Chondrocyte (in vitro differentiated cells): ENCODE results near the gene AMOT. TPM values are rescaled to one million over a fixed set of nuclear protein-coding genes. Genes with fewer than 3 reads are reported as not detected.

Source experiments
- DNase-seq: peaks from one replicate; pipeline ENCODE4 v3.0.0; 2021; ENCODE audit warnings: mixed read lengths, low spot score
- H3K27ac Mint-ChIP-seq: one replicate; pipeline ENCODE4 v1.8.0; 2021; ENCODE audit warnings: mild to moderate bottlenecking, moderate library complexity, mixed read lengths; ENCODE audit not compliant: unreplicated experiment
- H3K27me3 Mint-ChIP-seq: 2 replicates; pipeline ENCODE4 v1.8.0; 2021; ENCODE audit warnings: low read depth, mixed read lengths
- H3K36me3 Mint-ChIP-seq: 2 replicates; pipeline ENCODE4 v1.8.0; 2021; ENCODE audit warnings: low read depth, mixed read lengths
- H3K4me1 Mint-ChIP-seq: 2 replicates; pipeline ENCODE4 v1.8.0; 2021; ENCODE audit warnings: low read depth, mild to moderate bottlenecking, mixed read lengths
- H3K4me3 Mint-ChIP-seq: one replicate; pipeline ENCODE4 v1.8.0; 2021; ENCODE audit warnings: mild to moderate bottlenecking, moderate library complexity, mixed read lengths; ENCODE audit not compliant: unreplicated experiment
- H3K9me3 Mint-ChIP-seq: 2 replicates; pipeline ENCODE4 v1.8.0; 2021; ENCODE audit warnings: low read depth, mixed read lengths
- total RNA-seq: library from RNA; stranded (reverse); gene quantifications from 3 replicates; pipeline ENCODE4 v1.2.1, GENCODE V29; 2021
- TF ChIP-seq, protein P1 (sequence below): fragments of 200-600 bp; sonication (generic); IDR thresholded peaks from 2 replicates; pipeline ENCODE4 v1.5.0; 2021; ENCODE audit warnings: antibody characterized with exemption, mild to moderate bottlenecking, moderate library complexity

Gene AMOT
- total RNA-seq, 1 donor from 2014 or later, result 7.9 TPM

- no peak for DNase-seq
- Mint-ChIP-seq H3K27me3 (no peaks in the 10 kb centered on the region), H3K4me3 (peak overlapping the region; percentile 88), H3K9me3 (peaks cover 3% of the 10 kb centered on the region), H3K4me1 (peaks cover 17% of the 10 kb centered on the region), H3K27ac (peak overlapping the region; percentile 18), H3K36me3 (no peaks in the 10 kb centered on the region)
- TF ChIP-seq, protein P1, sequence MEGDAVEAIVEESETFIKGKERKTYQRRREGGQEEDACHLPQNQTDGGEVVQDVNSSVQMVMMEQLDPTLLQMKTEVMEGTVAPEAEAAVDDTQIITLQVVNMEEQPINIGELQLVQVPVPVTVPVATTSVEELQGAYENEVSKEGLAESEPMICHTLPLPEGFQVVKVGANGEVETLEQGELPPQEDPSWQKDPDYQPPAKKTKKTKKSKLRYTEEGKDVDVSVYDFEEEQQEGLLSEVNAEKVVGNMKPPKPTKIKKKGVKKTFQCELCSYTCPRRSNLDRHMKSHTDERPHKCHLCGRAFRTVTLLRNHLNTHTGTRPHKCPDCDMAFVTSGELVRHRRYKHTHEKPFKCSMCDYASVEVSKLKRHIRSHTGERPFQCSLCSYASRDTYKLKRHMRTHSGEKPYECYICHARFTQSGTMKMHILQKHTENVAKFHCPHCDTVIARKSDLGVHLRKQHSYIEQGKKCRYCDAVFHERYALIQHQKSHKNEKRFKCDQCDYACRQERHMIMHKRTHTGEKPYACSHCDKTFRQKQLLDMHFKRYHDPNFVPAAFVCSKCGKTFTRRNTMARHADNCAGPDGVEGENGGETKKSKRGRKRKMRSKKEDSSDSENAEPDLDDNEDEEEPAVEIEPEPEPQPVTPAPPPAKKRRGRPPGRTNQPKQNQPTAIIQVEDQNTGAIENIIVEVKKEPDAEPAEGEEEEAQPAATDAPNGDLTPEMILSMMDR, result no peak
These were observed 1.2 kb upstream of the AMOT start for GRCh38 chrX:112841820-112842157.

DNA sequence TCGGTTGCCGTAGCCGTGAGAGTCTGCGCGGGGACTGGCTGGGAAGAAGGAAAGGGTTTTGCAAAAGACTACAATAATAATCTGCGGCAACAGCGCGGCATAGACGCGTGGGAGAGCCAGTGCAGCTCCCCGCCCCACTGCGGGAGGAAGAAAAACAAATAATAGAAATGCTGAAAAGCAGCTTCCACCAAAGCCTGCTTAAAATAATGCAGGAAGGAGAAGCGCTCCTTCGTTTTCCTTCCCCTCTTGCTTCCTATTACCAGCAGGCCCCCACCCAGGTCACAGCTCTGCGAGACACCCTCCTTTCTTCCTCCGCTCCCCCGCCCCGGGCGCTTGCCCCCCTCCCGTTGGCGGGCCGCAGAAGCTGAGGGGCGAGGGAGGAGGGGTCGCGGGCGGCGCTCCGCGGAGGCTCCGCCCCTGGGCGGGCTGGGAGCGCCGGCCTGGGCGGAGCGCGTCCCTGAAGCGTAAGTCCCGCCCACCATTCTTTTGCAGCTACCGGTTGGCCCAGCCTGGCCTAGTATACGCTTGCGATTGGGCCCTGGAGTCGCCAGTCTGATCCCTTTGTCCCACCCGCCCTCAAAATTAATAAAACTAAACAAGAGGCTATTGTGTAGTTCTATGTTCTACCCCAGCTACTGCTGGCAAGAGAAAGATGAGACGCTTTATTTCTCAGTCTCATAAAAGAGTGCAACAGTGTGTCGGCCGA lies 636 bp upstream of the AMOT start:
- no peaks in the 10 kb centered on the region for H3K27me3 Mint-ChIP-seq
- no peaks in the 10 kb centered on the region for H3K36me3 Mint-ChIP-seq
- TF ChIP-seq, protein P1, result no peak
- H3K4me3 Mint-ChIP-seq, result peak overlapping the region; percentile 88
- peak overlapping the region; percentile 88 for H3K27ac Mint-ChIP-seq
- no peak for DNase-seq
- peaks cover 16% of the 10 kb centered on the region for H3K4me1 Mint-ChIP-seq
- H3K9me3 Mint-ChIP-seq, result peaks cover 3% of the 10 kb centered on the region

DNA sequence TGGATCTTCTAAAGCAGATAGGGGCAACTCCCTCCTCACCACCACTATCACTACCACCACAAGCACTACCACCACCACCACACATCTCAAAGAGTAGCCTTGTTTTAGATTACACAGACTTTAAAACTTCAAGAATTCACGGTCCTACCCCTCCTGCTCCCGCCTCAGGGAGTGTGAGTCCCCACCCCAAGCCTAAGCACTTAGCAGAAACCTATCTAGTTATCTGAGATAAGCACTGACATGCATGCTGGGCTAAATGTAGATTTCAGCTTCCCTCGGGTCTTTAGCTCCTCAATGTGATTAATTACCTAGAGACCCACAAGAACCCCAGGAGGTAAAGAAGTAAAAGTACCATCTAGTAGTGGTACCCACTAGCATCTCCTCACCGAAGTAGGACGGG lies 775 bp downstream of the AMOT start:
- Mint-ChIP-seq H3K36me3 (no peaks in the 10 kb centered on the region), H3K4me1 (peaks cover 13% of the 10 kb centered on the region)
- TF ChIP-seq, protein P1, result no peak

GRCh38 chrX:112837531-112837930 lies 3.1 kb downstream of the AMOT start:
- DNase-seq, result no peak
- no peaks in the 10 kb centered on the region for H3K27me3 Mint-ChIP-seq
- no peak overlapping the region for H3K27ac Mint-ChIP-seq

More for the DNA sequence above, 775 bp downstream of the AMOT start:
- Mint-ChIP-seq H3K27me3 (no peaks in the 10 kb centered on the region), H3K4me3 (peak overlapping the region; percentile 88), H3K9me3 (peaks cover 3% of the 10 kb centered on the region), H3K27ac (no peak overlapping the region)
- DNase-seq, result no peak

DNA sequence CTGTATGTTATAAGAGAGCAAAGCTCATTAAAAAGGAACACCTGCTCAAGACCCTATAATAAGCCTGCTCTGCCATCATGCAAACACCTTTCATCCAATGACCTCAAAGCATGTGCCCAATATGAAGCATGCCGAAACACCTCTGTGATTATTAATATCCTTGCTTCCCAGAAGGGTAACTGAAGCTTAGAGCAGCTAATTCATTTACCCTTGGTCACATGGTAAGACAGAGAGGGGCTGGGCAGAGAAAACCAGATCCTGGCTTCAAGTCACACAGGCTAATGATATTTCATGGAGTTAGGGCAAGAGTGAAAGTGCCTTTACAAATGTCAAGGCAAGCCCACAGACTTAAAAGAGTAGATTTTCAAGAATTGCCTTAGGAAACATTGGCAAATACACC lies 5.6 kb downstream of the AMOT start:
- Mint-ChIP-seq H3K36me3 (no peaks in the 10 kb centered on the region), H3K27ac (no peak overlapping the region), H3K4me1 (peaks cover 30% of the 10 kb centered on the region), H3K4me3 (no peak overlapping the region), H3K27me3 (no peaks in the 10 kb centered on the region), H3K9me3 (peaks cover 3% of the 10 kb centered on the region)
- DNase-seq, result no peak
- TF ChIP-seq, protein P1, result no peak

More at GRCh38 chrX:112837531-112837930, 3.1 kb downstream of the AMOT start:
- H3K4me1 Mint-ChIP-seq, result peaks cover 36% of the 10 kb centered on the region
- TF ChIP-seq, protein P1, result no peak
- H3K36me3 Mint-ChIP-seq, result no peaks in the 10 kb centered on the region
- H3K9me3 Mint-ChIP-seq, result peaks cover 3% of the 10 kb centered on the region
- no peak overlapping the region for H3K4me3 Mint-ChIP-seq
